HepG2 (cell line): Measurements from ENCODE around the gene TYW1B.
"Not testable (repeated sequence)": the region's sequence is repeated elsewhere in the genome, so short reads cannot be mapped to it uniquely, and the experiment has no call there.

Experiments used
- ATF2 ChIP-seq: sonication (generic); formaldehyde crosslinking; IDR thresholded peaks from 2 replicates; pipeline ENCODE4 v1.4.0; 2020; ENCODE audit warnings: missing genetic modification reagents
- CTCF ChIP-seq: sonication (generic); formaldehyde crosslinking; IDR thresholded peaks from 2 replicates; pipeline ENCODE4 v1.5.0; 2020; ENCODE audit warnings: mild to moderate bottlenecking, missing genetic modification reagents, moderate library complexity
- FOSL1 ChIP-seq: sonication (generic); formaldehyde crosslinking; IDR thresholded peaks from 2 replicates; pipeline ENCODE4 v1.9.0; 2021; ENCODE audit warnings: missing genetic modification reagents, borderline replicate concordance
- HOMEZ ChIP-seq: IDR thresholded peaks from 2 replicates; pipeline ENCODE4 v1.6.1; 2016; ENCODE audit warnings: low read depth
- IRF1 ChIP-seq: sonication (generic); formaldehyde crosslinking; IDR thresholded peaks from 2 replicates; pipeline ENCODE4 v1.4.0; 2020; ENCODE audit warnings: low read depth, mild to moderate bottlenecking, missing genetic modification reagents
- NFKB2 ChIP-seq: sonication (generic); formaldehyde crosslinking; IDR thresholded peaks from 2 replicates; pipeline ENCODE4 v1.4.0; 2020; ENCODE audit warnings: missing genetic modification reagents, borderline replicate concordance
- PHF8 ChIP-seq: sonication (generic); formaldehyde crosslinking; IDR thresholded peaks from 2 replicates; pipeline ENCODE4 v1.5.0; 2020; ENCODE audit warnings: missing genetic modification reagents
- RELA ChIP-seq: sonication (generic); formaldehyde crosslinking; IDR thresholded peaks from 2 replicates; pipeline ENCODE4 v1.4.0; 2020; ENCODE audit warnings: missing genetic modification reagents
- SIN3B ChIP-seq: fragments of 150-350 bp; IDR thresholded peaks from 2 replicates; pipeline ENCODE4 v1.6.1; 2014; ENCODE audit warnings: low read length
- TAF1 ChIP-seq: sonication (generic); formaldehyde crosslinking; IDR thresholded peaks from 2 replicates; pipeline ENCODE4 v1.4.0; 2020; ENCODE audit warnings: missing genetic modification reagents
- ZBTB7A ChIP-seq: sonication (generic); formaldehyde crosslinking; IDR thresholded peaks from 2 replicates; pipeline ENCODE4 v1.8.0; 2022; ENCODE audit warnings: mild to moderate bottlenecking, missing genetic modification reagents
- ZKSCAN8 ChIP-seq: IDR thresholded peaks from 2 replicates; pipeline ENCODE4 v1.6.1; 2016; ENCODE audit warnings: borderline replicate concordance, missing genetic modification reagents, missing compliant biosample characterization
- ZNF597 ChIP-seq: sonication (generic); formaldehyde crosslinking; IDR thresholded peaks from 2 replicates; pipeline ENCODE4 v1.5.0; 2020; ENCODE audit warnings: missing genetic modification reagents

GRCh38 chr7:72743801-72744200 is 84.2 kb downstream of the TYW1B start:
- TF ChIP-seq IRF1 (CRISPR knock-in tag); FOSL1 (CRISPR knock-in tag); ZBTB7A (CRISPR knock-in tag); PHF8 (CRISPR knock-in tag); RELA (CRISPR knock-in tag); NFKB2 (CRISPR knock-in tag); SIN3B; HOMEZ (CRISPR knock-in tag); ZNF597 (CRISPR knock-in tag); TAF1 (CRISPR knock-in tag); CTCF (CRISPR knock-in tag); ATF2 (CRISPR knock-in tag); ZKSCAN8 (CRISPR knock-in tag): not testable (repeated sequence)
